ENCODE data around the gene CREBBP. TPM values are rescaled to one million over a fixed set of nuclear protein-coding genes. Genes with fewer than 3 reads are reported as not detected.

The CREBBP gene
- total and polyA plus RNA-seq, 9 of the 15 experiments (the other 6 are each of a cell fraction or from before 2014, with no cell fraction given), result 0.70 to 24.8 (median 5.6) TPM

- FAIRE-seq, result peak; percentile 35
Measured at GRCh38 chr16:3819175-3819527, 61.4 kb downstream of the CREBBP start.

More at GRCh38 chr16:3819175-3819527, 61.4 kb downstream of the CREBBP start:
- no peak for TF ChIP-seq ZBTB5 (IDR thresholded peaks at IDR 0.05)
- no peak for TF ChIP-seq NR3C1 (CRISPR knock-in tag; IDR thresholded peaks at IDR 0.05)
- CTCF ChIA-PET (ENCODE audit: low intra/inter-chr PET ratio), result no interaction called here
- no peak for ATAC-seq
- H3K4me3 ChIP-seq, result no peak overlapping the region
- 88% methylated on average over 5 of the region's 6 CpGs for WGBS (ENCODE audit: insufficient coverage, low coverage, missing lambda C conversion rate)
- H3K79me2 ChIP-seq (ENCODE audit: control insufficient read depth, insufficient read depth, low read length), result peaks cover 95% of the 10 kb centered on the region
- no peak overlapping the region for H2AFZ ChIP-seq (ENCODE audit: low read depth, low read length)
- H3K27me3 ChIP-seq (ENCODE audit: control insufficient read depth in 2 of 2, insufficient read depth in 2 of 2, low read length in 2 of 2), result no peaks in the 10 kb centered on the region
- H3K9me1 ChIP-seq (ENCODE audit: control insufficient read depth, insufficient read depth, low read length), result peaks cover 9% of the 10 kb centered on the region
- in situ Hi-C loops (cut with MboI), result no loop called here
- no peaks in the 10 kb centered on the region for H3K36me3 ChIP-seq (ENCODE audit: control insufficient read depth, insufficient read depth, low read length)
- H3K9me3 ChIP-seq (replicated peaks; ENCODE audit: control insufficient read depth, insufficient read depth, low read depth, low read length), result no peaks in the 10 kb centered on the region
- no peak overlapping the region for H3K9ac ChIP-seq (ENCODE audit: insufficient read depth in 1 of 2, low read depth in 2 of 2, low read length in 2 of 2)
- H3K27ac ChIP-seq (ENCODE audit: extremely low read depth, low read depth, low read length), result no peak overlapping the region
- intact Hi-C loops (cut with micrococcal nuclease), result no loop called here
- DNase-seq (ENCODE audit: extremely low read depth in 1 of 4, low spot score in 3 of 4), result no peak
- peaks cover 54% of the 10 kb centered on the region for H4K20me1 ChIP-seq (replicated peaks; ENCODE audit: control insufficient read depth, insufficient read depth, low read length)
- no TSS peak for BruUV-seq (replicated peaks)
- POLR2A ChIA-PET, result no interaction called here
- peaks cover 18% of the 10 kb centered on the region in 2 experiments for H3K4me1 ChIP-seq (replicated peaks in 1 of 2; ENCODE audit: control insufficient read depth in 2 of 2, insufficient read depth in 2 of 2, low read length in 2 of 2)
- H3K4me2 ChIP-seq (ENCODE audit: insufficient read depth, low read length), result no peak overlapping the region

Measured in K562 (cell line).